HEK293 (cell line): Measurements from ENCODE around the gene ALS2.

ENCODE experiments used
- CTCF ChIA-PET: fragments of 350-600 bp; formaldehyde crosslinking; extraction: SDS; loops from one replicate; lab custom pipeline; 2021; ENCODE audit warnings: antibody characterized with exemption; lab: Yijun Ruan, JAX
- POLR2A ChIA-PET: fragments of 300-600 bp; formaldehyde crosslinking; extraction: SDS; loops from one replicate; lab custom pipeline; 2020; ENCODE audit warnings: antibody characterized with exemption, inconsistent platforms; lab: Yijun Ruan, JAX
- H3K27ac ChIP-seq: fragments of 200-500 bp; sonication (Bioruptor generic); 2 replicates; pipeline ENCODE4 v1.5.1; 2014; ENCODE audit warnings: low read depth, low read length, control low read depth, inconsistent platforms; ENCODE audit errors: extremely low read depth
- H3K36me3 ChIP-seq, 2 experiments: fragments of 200-500 bp in 1 of 2; sonication (Bioruptor generic) in 1 of 2; 1 replicate in 1 of 2; 2 replicates in 1 of 2; pipeline ENCODE4 v1.5.1; 2014 to 2017; ENCODE audit warnings: inconsistent platforms in 2 of 2, low read length in 2 of 2; ENCODE audit not compliant: control insufficient read depth in 2 of 2, insufficient read depth in 1 of 2
- H3K4me1 ChIP-seq: fragments of 200-500 bp; sonication (Bioruptor generic); 2 replicates; pipeline ENCODE4 v1.5.1; 2014; ENCODE audit warnings: mild to moderate bottlenecking, low read length, inconsistent platforms; ENCODE audit not compliant: control insufficient read depth, insufficient read depth
- H3K4me3 ChIP-seq: 2 replicates; pipeline ENCODE4 v1.5.1; 2011; ENCODE audit warnings: low read depth, mild to moderate bottlenecking, control low read depth, low read length, moderate library complexity
- H3K9me3 ChIP-seq: fragments of 200-500 bp; sonication (Bioruptor generic); 2 replicates; pipeline ENCODE4 v1.5.1; 2014; ENCODE audit warnings: low read depth, low read length, inconsistent platforms; ENCODE audit not compliant: control insufficient read depth, insufficient read depth
- BCL11A ChIP-seq: fragments of 450-650 bp; formaldehyde crosslinking; IDR thresholded peaks from 2 replicates; pipeline ENCODE4 v1.5.1; 2016; ENCODE audit warnings: low read depth, missing biosample characterization, missing genetic modification characterization
- ZBTB17 ChIP-seq: fragments of 450-650 bp; formaldehyde crosslinking; IDR thresholded peaks from 2 replicates; pipeline ENCODE4 v1.5.1; 2016; ENCODE audit warnings: missing biosample characterization, missing genetic modification characterization
- ZFP41 ChIP-seq: fragments of 450-650 bp; formaldehyde crosslinking; IDR thresholded peaks from 2 replicates; pipeline ENCODE4 v1.5.1; 2016; ENCODE audit warnings: missing biosample characterization, missing genetic modification characterization, borderline replicate concordance
- ZNF140 ChIP-seq: fragments of 450-650 bp; formaldehyde crosslinking; IDR thresholded peaks from 2 replicates; pipeline ENCODE4 v1.5.1; 2016; ENCODE audit warnings: missing biosample characterization, missing genetic modification characterization
- ZNF202 ChIP-seq: fragments of 450-650 bp; formaldehyde crosslinking; IDR thresholded peaks from 2 replicates; pipeline ENCODE4 v1.5.1; 2016; ENCODE audit warnings: missing biosample characterization, missing genetic modification characterization, borderline replicate concordance
- ZNF426 ChIP-seq: fragments of 450-650 bp; formaldehyde crosslinking; IDR thresholded peaks from 2 replicates; pipeline ENCODE4 v1.5.1; 2017; ENCODE audit warnings: missing biosample characterization, missing genetic modification characterization, mild to moderate bottlenecking, inconsistent platforms, moderate library complexity
- ZNF433 ChIP-seq: fragments of 450-650 bp; formaldehyde crosslinking; IDR thresholded peaks from 2 replicates; pipeline ENCODE4 v1.5.1; 2016; ENCODE audit warnings: missing biosample characterization, missing genetic modification characterization, low read depth
- ZNF510 ChIP-seq: fragments of 450-650 bp; formaldehyde crosslinking; IDR thresholded peaks from 2 replicates; pipeline ENCODE4 v1.5.1; 2018; ENCODE audit warnings: mild to moderate bottlenecking, missing genetic modification characterization, missing biosample characterization; ENCODE audit not compliant: insufficient replicate concordance
- ZNF555 ChIP-seq: fragments of 450-650 bp; formaldehyde crosslinking; conservative IDR thresholded peaks from 2 replicates; pipeline ENCODE4 v1.5.1; 2017; ENCODE audit warnings: missing biosample characterization, mild to moderate bottlenecking, missing genetic modification characterization, inconsistent platforms
- ZNF558 ChIP-seq: fragments of 450-650 bp; formaldehyde crosslinking; IDR thresholded peaks from 2 replicates; pipeline ENCODE4 v1.5.1; 2016; ENCODE audit warnings: missing biosample characterization, missing genetic modification characterization
- ZNF585B ChIP-seq: fragments of 450-650 bp; formaldehyde crosslinking; IDR thresholded peaks from 2 replicates; pipeline ENCODE4 v1.5.1; 2016; ENCODE audit warnings: missing biosample characterization, missing genetic modification characterization
- ZNF623 ChIP-seq: fragments of 450-650 bp; formaldehyde crosslinking; IDR thresholded peaks from 2 replicates; pipeline ENCODE4 v1.5.1; 2016; ENCODE audit warnings: missing biosample characterization, missing genetic modification characterization
- ZNF658 ChIP-seq: fragments of 450-650 bp; formaldehyde crosslinking; IDR thresholded peaks from 2 replicates; pipeline ENCODE4; 2016; ENCODE audit warnings: missing biosample characterization, missing genetic modification characterization
- ZNF664 ChIP-seq: fragments of 450-650 bp; formaldehyde crosslinking; IDR thresholded peaks from 2 replicates; pipeline ENCODE4 v1.5.1; 2016; ENCODE audit warnings: missing biosample characterization, missing genetic modification characterization
- ZXDB ChIP-seq: fragments of 450-650 bp; formaldehyde crosslinking; IDR thresholded peaks from 2 replicates; pipeline ENCODE4 v1.5.1; 2016; ENCODE audit warnings: missing biosample characterization, missing genetic modification characterization
- TF ChIP-seq, protein P1 (sequence below): fragments of 450-650 bp; formaldehyde crosslinking; IDR thresholded peaks from 2 replicates; pipeline ENCODE4 v1.5.1; 2016; ENCODE audit warnings: missing biosample characterization, missing genetic modification characterization
- TF ChIP-seq, protein P2 (sequence below): fragments of 450-650 bp; formaldehyde crosslinking; conservative IDR thresholded peaks from 2 replicates; pipeline ENCODE4 v1.5.1; 2016; ENCODE audit warnings: low read depth, missing biosample characterization, missing genetic modification characterization

The ALS2 gene

DNA sequence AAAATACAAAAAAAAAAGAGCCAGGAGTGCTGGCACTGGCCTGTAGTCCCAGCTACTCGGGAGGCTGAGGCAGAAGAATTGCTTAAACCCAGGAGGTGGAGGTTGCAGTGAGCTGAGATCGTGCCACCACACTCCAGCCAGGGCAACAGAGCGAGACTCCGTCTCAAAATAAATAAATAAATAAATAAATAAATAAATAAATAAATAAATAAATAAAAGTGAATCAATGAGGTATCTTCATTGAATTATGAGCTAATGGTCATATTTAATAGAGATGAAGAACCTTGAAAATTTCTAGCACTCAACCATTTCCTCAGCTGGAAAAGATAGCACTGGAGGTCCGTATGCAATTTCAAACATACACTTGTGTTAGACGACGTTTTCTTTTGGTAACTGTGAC lies 16.3 kb downstream of the ALS2 start (continued):
- TF ChIP-seq ZNF558 (0 out of 2 replicates have a peak, but pooled peaks have one; percentile 30), ZNF426 (peak; percentile 77), ZNF510 (tag by site-specific recombination) (peak; percentile 58), ZNF623 (tag by site-specific recombination) (peak; percentile 60), ZNF140 (tag by site-specific recombination) (peak; percentile 76; the same call in 1 of the 2 replicates), ZNF433 (tag by site-specific recombination) (0 out of 2 replicates have a peak, but pooled peaks have one; percentile 21), ZNF202 (0 out of 2 replicates have a peak, but pooled peaks have one; percentile 22), ZNF555 (tag by site-specific recombination) (peak; percentile 71), ZXDB (tag by site-specific recombination) (peak; percentile 36; the same call in 1 of the 2 replicates), ZNF664 (tag by site-specific recombination) (peak; percentile 44; the same call in 1 of the 2 replicates)
- TF ChIP-seq, protein P1, sequence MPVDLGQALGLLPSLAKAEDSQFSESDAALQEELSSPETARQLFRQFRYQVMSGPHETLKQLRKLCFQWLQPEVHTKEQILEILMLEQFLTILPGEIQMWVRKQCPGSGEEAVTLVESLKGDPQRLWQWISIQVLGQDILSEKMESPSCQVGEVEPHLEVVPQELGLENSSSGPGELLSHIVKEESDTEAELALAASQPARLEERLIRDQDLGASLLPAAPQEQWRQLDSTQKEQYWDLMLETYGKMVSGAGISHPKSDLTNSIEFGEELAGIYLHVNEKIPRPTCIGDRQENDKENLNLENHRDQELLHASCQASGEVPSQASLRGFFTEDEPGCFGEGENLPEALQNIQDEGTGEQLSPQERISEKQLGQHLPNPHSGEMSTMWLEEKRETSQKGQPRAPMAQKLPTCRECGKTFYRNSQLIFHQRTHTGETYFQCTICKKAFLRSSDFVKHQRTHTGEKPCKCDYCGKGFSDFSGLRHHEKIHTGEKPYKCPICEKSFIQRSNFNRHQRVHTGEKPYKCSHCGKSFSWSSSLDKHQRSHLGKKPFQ (tag by site-specific recombination) = 0 out of 2 replicates have a peak, but pooled peaks have one; percentile 25
- TF ChIP-seq, protein P2, sequence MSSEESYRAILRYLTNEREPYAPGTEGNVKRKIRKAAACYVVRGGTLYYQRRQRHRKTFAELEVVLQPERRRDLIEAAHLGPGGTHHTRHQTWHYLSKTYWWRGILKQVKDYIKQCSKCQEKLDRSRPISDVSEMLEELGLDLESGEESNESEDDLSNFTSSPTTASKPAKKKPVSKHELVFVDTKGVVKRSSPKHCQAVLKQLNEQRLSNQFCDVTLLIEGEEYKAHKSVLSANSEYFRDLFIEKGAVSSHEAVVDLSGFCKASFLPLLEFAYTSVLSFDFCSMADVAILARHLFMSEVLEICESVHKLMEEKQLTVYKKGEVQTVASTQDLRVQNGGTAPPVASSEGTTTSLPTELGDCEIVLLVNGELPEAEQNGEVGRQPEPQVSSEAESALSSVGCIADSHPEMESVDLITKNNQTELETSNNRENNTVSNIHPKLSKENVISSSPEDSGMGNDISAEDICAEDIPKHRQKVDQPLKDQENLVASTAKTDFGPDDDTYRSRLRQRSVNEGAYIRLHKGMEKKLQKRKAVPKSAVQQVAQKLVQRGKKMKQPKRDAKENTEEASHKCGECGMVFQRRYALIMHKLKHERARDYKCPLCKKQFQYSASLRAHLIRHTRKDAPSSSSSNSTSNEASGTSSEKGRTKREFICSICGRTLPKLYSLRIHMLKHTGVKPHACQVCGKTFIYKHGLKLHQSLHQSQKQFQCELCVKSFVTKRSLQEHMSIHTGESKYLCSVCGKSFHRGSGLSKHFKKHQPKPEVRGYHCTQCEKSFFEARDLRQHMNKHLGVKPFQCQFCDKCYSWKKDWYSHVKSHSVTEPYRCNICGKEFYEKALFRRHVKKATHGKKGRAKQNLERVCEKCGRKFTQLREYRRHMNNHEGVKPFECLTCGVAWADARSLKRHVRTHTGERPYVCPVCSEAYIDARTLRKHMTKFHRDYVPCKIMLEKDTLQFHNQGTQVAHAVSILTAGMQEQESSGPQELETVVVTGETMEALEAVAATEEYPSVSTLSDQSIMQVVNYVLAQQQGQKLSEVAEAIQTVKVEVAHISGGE = peak; percentile 47; the same call in 1 of the 2 replicates
- TF ChIP-seq, all 188 proteins: peak for 20; not testable (repeated sequence) for 168

DNA sequence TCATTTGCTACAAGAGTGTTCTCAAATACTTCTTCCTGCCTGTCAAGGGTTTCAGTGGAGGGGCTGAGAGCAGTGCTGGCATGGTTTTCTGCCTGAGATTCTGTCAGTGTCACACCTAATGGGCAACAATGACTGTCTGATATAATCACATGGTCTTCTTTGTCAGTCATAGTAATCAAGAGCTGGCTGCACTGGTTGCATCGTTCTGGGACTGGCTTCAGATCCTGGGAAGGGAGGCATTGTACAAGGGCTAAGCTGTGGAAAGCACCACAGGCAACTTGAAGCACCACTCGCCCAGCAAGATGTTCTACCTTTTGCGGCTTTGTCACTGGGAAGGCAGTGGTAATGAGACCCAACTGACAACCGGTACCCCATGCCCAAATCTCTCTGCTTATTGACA lies 19.6 kb downstream of the ALS2 start:
- peaks cover 16 to 68% of the 10 kb centered on the region in 2 experiments for H3K36me3 ChIP-seq
- no peak overlapping the region for H3K27ac ChIP-seq
- H3K9me3 ChIP-seq = no peaks in the 10 kb centered on the region
- H3K4me3 ChIP-seq = no peak overlapping the region
- CTCF ChIA-PET = no interaction called here
- H3K4me1 ChIP-seq = no peaks in the 10 kb centered on the region
- POLR2A ChIA-PET = no interaction called here
- TF ChIP-seq, protein P2 = no peak
- TF ChIP-seq ZBTB17 (tag by site-specific recombination) = 0 out of 2 replicates have a peak, but pooled peaks have one; percentile 32

DNA sequence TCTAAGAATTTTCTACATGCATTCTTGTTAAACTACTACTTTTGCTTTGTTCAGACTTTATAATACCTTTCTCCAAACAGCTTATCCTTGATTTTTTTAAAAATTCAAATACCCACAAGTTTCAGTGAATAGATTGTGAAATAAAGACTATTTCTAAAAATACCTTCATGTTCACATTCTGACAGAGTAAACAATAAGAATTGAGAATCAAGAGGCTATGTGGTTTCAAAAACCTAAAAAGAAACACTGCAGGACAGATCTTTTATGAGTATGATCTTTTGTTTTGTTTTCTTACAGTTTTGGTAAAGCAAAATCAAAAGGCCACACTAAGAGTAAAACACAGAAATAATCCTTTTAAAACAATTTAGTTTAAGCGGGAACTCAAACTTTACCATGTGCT lies 21.2 kb downstream of the ALS2 start:
- CTCF ChIA-PET = no interaction called here
- no peaks in the 10 kb centered on the region for H3K9me3 ChIP-seq
- H3K36me3 ChIP-seq = peaks cover 11 to 61% of the 10 kb centered on the region in 2 experiments
- no peak overlapping the region for H3K4me3 ChIP-seq
- H3K4me1 ChIP-seq = no peaks in the 10 kb centered on the region
- POLR2A ChIA-PET = no interaction called here
- TF ChIP-seq BCL11A (no peak), ZNF658 (tag by site-specific recombination) (no peak), ZNF585B (tag by site-specific recombination) (no peak), ZFP41 (tag by site-specific recombination) (no peak)
- no peak overlapping the region for H3K27ac ChIP-seq
